HG03108 (cell line): ENCODE measurements around the gene RNASE13.
"Not testable (repeated sequence)": the region's sequence is repeated elsewhere in the genome, so short reads cannot be mapped to it uniquely, and the experiment has no call there.

Experiments used
- ATAC-seq: cut with Tn5 transposase; IDR thresholded peaks from one replicate; pipeline ENCODE4 v1.9.1; 2021; ENCODE audit warnings: moderate library complexity; ENCODE audit not compliant: unreplicated experiment

The RNASE13 gene

DNA sequence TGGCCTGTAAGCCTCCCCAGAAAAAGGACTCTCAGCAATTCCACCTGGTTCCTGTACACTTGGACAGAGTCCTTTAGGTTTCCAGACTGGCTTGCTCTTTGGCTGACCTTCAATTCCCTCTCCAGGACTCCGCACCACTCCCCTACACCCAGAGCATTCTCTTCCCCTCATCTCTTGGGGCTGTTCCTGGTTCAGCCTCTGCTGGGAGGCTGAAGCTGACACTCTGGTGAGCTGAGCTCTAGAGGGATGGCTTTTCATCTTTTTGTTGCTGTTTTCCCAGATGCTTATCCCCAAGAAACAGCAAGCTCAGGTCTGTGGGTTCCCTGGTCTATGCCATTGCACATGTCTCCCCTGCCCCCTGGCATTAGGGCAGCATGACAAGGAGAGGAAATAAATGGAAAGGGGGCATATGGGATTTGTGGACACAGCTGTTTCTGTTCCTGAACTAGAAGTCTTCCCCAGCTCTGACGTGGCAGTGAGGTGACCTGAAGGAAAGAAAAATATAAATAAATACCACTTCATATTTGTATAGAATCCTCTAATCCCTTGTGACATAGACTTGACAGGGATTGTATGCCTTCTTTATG is 8.9 kb upstream of the RNASE13 start:
- no peak for ATAC-seq

DNA sequence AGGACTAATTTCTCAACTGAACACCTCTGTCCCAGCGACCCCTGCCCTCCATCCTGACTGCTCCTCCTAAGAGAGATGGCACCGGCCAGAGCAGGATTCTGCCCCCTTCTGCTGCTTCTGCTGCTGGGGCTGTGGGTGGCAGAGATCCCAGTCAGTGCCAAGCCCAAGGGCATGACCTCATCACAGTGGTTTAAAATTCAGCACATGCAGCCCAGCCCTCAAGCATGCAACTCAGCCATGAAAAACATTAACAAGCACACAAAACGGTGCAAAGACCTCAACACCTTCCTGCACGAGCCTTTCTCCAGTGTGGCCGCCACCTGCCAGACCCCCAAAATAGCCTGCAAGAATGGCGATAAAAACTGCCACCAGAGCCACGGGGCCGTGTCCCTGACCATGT is 8.3 kb upstream of the RNASE13 start:
- ATAC-seq = no peak

DNA sequence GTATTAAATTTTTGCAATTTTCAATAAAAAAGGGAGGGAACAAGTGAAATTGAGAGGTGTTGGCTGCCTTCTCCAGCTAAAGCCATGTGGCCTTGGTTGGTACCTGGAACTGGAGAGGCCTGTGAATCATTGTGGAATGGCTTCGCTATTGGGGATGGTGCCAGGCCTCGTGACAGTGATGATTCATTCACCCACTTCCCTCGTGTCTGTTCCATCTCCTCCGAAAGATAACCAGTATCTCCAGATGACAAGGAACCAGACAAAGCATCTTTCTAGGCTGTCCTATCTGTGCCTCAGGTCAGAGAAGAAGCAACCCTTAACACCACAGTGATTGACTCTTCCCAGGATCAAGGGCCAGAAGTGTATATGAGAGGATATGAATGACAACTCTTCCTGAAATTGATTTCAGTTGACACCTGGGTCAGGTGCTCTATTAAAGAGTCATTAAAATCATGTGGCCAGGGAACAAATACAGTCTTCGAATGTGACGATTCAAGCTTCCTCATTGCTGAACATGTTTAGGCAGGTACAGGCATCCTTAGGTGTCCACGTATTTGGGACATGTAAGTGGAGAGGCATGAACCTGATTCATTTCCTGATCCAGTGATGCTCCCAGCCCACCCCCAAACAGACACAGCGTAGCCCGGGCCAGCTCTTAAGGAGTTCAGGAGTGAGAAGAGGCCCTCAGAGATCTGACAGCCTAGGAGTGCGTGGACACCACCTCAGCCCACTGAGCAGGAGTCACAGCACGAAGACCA is 7.2 kb upstream of the RNASE13 start, which contains the start of gene RNASE7:
Gene RNASE7 (plus strand): TSS at position 687 of the 758 bp plus-strand sequence. CDS start 631 bp downstream, outside the sequence.
- no peak for ATAC-seq

DNA sequence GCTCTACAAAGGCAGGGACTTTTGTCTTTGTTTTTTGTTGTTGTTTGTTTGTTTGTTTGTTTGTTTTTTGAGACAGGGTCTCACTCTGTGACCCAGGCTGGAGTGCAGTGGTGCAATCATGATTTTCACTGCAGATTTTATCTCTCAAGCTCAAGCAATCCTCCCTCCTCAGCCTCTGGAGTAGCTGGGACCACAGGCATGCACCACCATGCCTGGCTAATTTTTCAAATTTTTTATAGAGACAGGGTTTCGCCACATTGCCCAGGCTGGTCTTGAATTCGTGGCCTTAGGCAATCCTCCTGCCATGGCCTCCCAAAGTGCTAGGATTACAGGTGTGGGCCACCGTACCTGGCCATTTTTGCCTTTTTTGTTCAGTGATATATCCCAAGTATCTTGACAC is 6.3 kb upstream of the RNASE13 start:
- not testable (repeated sequence) for ATAC-seq

DNA sequence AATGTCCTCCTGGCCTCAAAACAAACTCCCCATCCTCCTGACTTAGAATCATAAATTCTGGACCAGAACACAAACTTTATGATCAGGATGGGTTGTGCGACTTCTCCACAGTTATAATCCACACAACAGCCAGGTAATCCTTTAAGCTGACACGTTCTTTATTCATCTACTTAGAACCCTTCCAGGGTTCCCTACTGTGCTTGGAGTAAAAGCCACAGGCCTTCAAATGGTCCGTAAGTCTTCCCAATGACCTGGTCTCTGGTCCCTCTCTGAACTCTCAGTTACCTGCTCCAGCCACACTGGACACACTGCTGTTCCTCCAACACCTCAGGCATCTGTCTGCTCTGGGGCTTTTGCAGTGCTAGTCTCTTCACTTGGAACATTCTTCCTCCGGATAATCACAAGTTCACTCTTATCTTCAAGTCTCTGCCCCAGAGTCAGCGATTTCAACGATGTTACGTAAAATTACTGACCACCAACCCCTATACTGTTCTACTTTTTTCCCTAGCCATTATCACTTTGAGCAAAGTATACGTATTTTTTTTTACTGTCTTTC is 5.8 kb upstream of the RNASE13 start:
- ATAC-seq = no peak

DNA sequence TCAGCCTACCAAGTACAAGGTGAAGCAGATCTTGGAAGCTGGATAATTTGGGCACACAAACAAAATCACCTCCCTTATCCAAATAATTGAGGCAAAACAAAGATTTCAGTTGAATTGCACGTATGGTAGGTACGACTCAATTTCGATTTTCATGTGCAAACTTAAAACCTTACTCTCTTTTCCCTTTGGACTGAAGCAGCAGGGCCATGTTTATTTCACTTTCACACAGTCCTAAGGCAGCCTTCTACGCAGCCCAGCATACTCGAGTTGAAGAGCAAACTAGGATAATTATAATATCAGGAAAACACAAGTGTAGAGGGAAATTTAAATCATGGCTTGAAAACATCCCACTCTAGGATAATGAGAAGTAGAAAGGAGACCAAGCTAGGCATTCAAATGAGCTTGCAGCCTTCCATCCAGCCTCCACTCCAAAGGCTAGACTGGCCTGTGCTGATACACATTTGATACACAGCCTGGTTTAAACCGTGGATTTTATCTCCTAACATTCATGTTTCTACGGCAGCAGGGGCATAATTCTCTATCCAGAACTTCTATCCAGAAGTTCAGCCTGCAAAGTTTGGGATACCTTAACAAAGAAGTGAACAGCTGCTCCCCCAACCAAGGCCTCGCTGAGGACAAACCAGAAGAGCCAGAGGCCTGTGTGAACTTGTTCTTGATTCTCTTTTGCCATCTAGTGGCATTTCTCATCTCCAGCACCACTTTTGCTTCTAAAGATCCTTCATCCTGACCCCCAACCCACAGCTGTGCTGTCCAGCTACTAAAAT is 5.2 kb upstream of the RNASE13 start:
- no peak for ATAC-seq

DNA sequence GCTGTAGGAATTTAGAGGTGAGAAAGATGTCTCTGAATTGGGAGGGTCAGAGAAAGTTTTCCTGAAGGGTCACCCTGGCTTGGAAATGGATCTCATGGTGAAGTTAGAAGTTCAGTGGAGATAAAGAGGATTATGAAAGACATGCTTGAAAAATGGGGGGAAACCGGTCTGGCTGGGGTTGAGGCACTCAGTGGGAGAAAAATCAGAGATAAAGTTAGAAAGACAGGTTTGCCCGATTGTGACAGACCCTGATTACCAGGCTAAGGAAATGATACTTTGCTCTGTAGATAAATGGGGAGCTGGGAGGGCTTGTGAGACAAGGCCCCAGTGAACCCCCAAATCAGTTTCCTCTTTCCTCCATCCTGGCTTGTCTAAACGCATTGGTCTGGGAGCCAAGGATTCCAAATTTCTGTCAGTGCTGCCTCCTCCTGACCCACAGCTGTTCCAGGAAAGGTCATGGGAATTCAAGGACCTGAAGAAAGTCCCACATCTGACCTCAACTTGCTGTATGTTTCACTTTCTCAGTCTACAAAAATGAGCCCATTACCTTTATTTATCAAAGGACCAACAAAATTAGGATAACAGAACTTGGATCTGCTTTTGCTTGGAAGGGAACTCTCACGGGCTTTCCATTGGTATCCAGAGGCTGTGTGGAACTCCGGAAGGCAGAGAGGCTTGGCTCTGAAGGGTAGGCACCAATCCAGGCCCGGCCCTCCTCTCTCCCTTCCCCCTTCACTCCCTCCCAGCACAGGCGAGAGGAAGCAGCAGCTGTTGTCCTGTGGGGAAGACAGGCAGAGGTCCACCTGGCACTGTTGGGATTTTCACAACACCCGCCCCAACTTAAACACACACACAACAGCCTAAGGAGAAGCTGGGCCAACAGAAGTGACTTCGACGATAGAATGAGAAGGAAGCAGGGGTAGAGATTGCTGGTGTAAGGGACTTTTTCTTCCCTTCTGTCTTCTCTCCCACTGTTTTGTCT is 4.1 kb upstream of the RNASE13 start:
- no peak for ATAC-seq

DNA sequence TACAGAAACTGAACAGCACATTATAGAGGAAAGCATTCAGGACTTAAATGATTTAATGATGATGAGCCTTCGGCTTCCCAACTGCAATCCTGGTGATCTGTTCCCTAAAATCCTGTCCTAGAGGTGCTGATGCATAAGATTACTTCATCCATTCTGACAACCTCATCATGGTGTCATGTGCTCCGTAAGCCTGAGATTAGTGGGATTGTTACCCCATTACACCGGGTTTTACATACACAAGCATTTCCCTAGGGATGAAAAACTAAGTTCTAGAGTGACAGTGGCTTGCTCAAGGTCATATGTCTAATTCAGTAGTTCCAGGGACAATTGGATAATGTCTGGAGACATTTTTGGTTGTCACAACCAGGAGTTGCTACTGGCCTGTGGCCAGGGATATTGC is 2.5 kb upstream of the RNASE13 start:
- no peak for ATAC-seq

DNA sequence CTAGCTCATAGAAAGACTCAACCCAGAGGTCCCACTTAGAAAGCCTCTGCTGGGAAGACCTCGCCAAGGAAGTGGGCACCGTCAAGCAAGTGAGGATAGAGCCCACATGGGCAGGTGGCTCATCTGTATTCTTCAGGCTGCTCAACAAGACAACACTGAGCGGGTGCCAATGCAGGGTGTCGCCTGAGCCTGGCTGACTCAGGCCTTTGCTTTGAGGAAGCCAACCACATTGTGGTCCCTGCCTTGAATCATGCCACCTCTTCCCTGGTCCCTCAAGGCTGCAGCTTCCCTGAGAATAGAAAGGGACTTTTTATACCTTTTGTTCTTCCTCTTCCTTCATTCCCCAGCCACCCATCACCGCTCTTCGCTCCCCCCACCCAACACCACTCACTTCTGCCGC is 2.1 kb upstream of the RNASE13 start:
- no peak for ATAC-seq

DNA sequence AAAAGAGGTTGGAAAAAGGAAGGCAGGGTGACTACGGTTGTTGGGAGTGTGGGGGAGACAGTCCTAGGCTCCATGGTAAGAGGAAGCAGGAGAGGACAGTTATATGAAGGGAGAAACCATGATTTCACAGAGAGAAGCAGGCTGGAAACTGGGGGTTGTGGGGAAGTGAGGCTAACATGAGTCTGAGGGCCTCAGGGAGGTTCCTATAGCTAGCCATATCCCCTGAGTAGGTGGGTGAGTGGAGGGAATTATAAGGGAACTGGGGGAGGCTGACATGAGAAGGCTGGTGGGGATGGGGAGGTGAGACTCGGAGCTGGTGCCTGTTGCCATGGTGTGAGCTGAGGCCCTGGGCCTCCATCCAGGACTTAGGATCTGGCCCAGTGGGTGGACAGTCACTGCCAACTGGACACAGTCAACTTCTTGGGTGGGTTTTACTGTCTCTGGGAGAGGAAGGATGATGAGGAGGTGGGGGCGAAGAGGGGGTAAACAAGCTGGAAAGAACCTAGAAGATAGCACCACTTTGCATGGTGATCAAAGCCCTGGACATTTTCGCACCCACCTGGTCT is 1.4 kb downstream of the RNASE13 start:
- no peak for ATAC-seq

DNA sequence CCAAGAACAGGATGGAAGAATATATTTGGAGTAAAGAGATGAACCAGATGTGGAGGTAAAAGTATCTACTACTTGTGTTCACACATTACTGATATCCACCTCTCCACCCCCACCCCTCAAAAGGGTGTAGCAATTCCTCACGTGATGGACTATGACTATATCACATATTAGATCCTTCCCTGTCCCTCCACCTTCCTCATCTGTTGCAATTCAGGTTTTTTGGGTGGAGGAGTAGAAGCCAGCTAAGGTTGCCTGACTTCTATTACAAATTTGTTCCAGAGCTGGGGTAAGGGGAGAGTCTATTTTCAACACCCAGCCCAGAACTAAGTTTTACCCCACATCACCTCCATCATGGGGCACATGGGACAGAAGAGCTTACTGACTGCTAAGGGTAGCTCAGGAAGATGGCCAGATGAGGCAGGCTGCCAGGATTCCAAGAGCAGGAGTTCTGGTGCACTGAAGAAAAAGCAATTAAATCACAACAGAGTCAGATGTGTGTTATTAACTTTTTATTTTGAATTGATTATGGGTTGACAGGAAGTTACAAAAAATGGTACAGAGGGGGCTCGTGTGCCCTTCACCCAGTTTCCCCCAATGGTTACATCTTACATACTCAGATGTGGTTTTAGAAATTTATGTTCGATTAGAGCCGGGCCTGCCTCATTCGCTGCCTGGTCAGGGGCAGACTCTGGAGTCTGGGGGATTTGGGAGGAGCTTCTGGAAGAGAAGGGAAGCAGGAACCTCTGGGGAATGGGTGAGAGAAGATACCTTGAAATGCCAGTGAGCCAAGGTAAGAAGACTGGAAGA is 2.1 kb downstream of the RNASE13 start:
- no peak for ATAC-seq

DNA sequence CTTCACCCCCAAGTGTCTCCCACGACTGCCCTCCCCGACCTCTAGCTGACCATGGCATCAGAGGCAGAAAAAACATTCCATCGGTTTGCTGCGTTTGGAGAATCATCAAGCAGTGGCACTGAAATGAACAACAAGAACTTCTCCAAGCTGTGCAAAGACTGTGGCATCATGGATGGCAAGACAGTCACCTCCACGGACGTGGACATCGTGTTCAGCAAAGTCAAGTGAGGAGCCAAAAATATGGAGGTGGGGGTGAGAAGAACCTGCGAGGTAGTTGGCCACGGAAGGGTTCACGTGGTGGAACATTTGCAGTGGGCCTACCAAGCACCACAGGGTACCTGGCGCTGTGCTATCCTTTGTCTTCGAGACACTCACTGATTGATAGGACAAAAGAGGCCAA is 4.1 kb downstream of the RNASE13 start:
- ATAC-seq = no peak

DNA sequence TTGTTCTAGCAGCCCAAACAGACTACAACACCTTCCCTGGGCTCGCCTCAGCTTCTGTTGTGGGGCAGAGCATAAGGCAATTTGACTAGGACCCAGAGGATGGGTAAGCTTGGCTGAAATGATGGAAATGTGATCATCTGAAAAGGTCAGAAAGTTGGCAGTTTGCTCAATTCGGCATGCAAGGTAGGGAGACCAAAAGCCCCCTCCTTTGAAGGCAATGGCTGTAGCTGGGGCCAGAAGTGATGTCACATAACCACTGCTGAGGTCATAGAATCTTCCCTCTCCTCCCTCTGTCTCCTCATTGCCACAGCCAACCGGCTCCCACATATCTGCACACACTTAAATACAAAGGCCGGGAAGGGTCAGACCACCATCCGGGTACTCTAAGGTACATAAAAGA is 4.7 kb downstream of the RNASE13 start, which contains the start of gene TPPP2:
Gene TPPP2 (plus strand): TSS at position 301 of the 400 bp plus-strand sequence. CDS start 365 bp downstream, outside the sequence.
- no peak for ATAC-seq

DNA sequence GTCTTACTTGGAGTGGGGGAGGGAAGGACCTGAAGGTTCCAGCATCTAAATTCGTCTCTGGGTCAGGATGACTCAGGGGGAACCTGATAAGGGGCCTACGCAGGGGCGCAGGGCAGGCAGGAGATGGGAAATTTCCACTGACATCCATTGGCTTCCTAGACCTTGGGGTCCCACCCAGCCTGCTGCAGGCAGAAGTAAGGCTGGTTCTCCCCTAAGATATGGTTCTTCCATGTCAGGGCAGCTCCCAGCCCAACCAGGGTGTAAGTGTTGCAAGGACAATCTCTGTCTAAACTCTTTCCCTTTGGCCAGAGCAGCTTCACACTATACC is 7.7 kb downstream of the RNASE13 start:
- ATAC-seq = no peak

DNA sequence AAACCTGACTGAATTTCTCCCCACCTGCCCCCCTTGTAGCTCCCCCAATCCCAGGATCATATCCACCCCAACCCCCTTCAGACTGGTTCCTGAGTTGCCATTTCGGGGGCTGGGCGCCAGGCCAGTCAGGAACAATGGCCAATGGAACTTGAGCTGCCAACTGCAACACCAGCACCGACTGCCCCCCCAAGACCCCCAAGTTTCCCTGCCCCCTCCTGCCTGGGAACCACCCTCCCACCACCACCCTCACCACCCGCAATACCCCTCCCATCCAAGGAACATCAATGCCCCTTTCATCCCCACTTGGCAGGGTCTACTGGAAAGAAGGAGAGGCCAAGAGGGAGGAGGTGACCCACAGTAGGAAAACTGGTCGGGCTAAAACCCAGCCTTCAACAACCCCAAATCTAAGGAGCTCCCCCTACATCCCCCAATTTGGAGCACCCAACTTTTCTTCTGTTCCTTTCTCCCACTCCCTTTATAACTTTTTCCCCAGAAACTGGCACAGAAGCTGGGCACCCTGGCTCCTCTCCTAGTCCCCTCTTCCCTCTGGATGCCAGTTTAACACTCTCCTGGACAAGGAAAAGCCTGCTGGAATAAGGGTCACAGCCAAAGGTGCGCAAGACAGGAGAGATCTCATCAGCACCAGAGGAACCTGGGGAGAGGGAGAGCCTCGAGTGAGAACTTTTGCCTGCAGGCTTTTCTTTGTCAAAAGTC is 8.2 kb downstream of the RNASE13 start:
- no peak for ATAC-seq

DNA sequence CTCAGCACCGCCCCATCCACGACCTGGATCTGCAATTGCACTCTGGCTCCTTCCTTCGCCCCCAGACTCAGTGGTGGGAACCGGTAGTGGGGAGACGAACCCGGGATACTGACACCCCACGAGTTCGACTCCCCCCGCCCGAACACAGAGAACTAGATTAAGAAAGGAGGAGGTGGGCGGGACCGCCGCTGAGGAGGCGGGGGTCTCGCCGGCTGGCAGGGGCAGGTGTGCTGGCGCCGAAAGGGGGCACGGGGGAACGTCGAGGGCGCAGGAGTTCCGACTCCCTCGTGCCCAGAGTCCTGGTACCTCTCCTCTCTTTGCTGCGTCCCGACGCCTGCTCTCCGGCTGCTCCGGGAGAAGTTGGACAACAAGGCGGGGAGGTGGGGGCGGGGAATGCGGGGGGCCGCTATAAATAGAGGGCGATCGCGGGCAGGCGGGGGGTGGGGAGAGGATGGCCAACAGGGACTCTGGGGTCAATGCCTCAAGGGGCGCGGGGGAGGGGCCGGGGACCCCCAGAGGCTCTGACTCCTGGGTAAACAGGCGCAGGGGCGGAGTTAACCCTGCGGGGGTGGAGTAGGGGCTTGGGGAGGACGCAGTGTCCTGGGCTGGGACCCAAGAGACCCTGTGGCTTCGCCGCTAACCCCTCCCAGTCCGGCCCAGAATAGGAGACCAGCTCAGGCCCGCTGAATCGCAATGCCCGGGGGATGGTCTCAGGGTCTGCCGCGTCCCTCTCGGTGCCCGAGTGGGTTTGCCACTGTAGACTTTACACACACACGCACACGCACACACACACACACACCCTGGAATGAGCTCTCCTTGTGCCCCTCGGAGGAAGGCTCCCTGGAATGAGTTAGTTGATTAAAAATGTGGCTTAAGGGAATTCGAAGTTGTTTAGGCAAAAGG is 9.0 kb downstream of the RNASE13 start:
- no peak for ATAC-seq

DNA sequence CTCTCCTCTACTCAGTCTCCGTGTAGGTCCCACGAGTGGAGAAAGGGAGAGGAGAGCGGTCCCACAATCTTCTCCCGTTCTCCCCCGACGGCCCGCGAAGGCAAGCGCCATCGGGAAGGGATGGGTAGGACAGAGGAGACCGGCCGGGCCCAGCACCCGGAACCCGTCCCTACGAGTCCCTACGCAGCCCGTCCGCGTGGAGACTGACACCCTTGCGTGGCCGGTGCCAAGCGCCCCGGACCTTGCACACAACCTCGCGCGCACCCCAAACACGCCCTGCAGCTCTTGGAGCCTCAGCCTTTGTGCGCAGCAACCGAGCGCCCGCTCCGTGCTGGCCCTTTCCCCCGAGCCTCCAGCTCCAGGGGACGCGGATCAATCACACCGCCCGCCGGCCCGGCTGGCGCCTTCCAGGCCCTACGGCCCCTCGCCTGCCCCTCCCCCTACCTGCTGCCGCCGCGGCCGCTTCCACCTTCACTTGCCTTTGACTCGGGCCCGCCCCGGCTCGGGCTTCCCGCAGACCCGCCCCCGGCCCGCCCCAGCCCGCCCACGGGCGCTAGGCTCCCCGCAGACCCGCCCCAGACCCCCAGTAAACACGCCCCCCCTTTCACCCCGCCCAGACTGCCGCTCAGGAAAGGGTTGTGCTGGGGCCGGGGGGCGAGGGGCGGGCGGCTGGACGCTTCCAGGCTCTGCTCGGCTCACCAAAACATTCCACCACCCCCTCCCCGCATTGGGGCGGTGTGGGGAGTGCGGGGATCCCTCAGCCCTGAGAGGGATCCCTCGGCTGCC is 9.8 kb downstream of the RNASE13 start, which contains the start of gene NDRG2:
Gene NDRG2 (minus strand): TSS at position 477 of the 786 bp plus-strand sequence. CDS start 1,746 bp downstream, outside the sequence.
- no peak for ATAC-seq
